Left renal pelvis (tissue), 4 donors: Measurements from ENCODE around the gene PTPRJ. TPM values are rescaled to one million over a fixed set of nuclear protein-coding genes. Genes with fewer than 3 reads are reported as not detected.

Experiments
- DNase-seq, 4 donors: peaks; one replicate each; pipeline ENCODE4 v3.0.0-alpha.2; 2013; ENCODE audit warnings: low read depth in 4 of 4, low spot score in 3 of 4
- polyA plus RNA-seq, 4 donors: library from polyadenylated mRNA; unstranded; fragments of 120-200 nt; gene quantifications; one replicate each; pipeline ENCODE4 v1.2.1, GENCODE V29; 2013; ENCODE audit not compliant: insufficient read length in 4 of 4

PTPRJ gene
- polyA plus RNA-seq, 4 donors, result 9.0 to 25.1 (median 23.9) TPM

GRCh38 chr11:48105096-48105990 lies 125.0 kb downstream of the PTPRJ start:
- DNase-seq, result no peak

GRCh38 chr11:48106166-48106565 lies 125.8 kb downstream of the PTPRJ start:
- DNase-seq, result no peak

- no peak for DNase-seq
Measured at GRCh38 chr11:48107188-48107704, 126.9 kb downstream of the PTPRJ start.

- no peak for DNase-seq
Measured at GRCh38 chr11:48108231-48109045, 128.1 kb downstream of the PTPRJ start.

GRCh38 chr11:48109046-48109666 lies 128.8 kb downstream of the PTPRJ start:
- no peak for DNase-seq

- no peak for DNase-seq
Measured at GRCh38 chr11:48110509-48110766, 130.1 kb downstream of the PTPRJ start.

GRCh38 chr11:48111891-48112290 lies 131.5 kb downstream of the PTPRJ start:
- DNase-seq, result no peak

GRCh38 chr11:48114740-48115139 lies 134.4 kb downstream of the PTPRJ start:
- no peak for DNase-seq

- DNase-seq, result no peak
Measured at GRCh38 chr11:48116437-48117228, 136.3 kb downstream of the PTPRJ start.

- DNase-seq, result no peak
Measured at GRCh38 chr11:48122246-48122645, 141.9 kb downstream of the PTPRJ start.

- no peak for DNase-seq
Measured at GRCh38 chr11:48122656-48123055, 142.3 kb downstream of the PTPRJ start.

- DNase-seq, result no peak
Measured at GRCh38 chr11:48123254-48123875, 143.0 kb downstream of the PTPRJ start.

GRCh38 chr11:48123934-48124755 lies 143.8 kb downstream of the PTPRJ start:
- DNase-seq, result no peak

GRCh38 chr11:48124880-48125279 lies 144.5 kb downstream of the PTPRJ start:
- DNase-seq, result no peak

- DNase-seq, result no peak
Measured at GRCh38 chr11:48125866-48126265, 145.5 kb downstream of the PTPRJ start.

GRCh38 chr11:48127521-48128183 lies 147.3 kb downstream of the PTPRJ start:
- DNase-seq, result peak in 1 of 4 donors; percentile 47

- DNase-seq, result no peak
Measured at GRCh38 chr11:48129697-48130395, 149.5 kb downstream of the PTPRJ start.
